Spleen (tissue), 11 donors: ENCODE measurements around the gene PHF20. TPM values are rescaled to one million over a fixed set of nuclear protein-coding genes. Genes with fewer than 3 reads are reported as not detected.

Experiments
- DNase-seq: peaks from one replicate; pipeline ENCODE4 v3.0.0-alpha.2; 2020
- H3K27ac ChIP-seq, 8 donors: fragments of 200-600 bp; sonication (generic) in 7 of 8; 1 replicate in 4 of 8; 2 replicates in 4 of 8; pipeline versions ENCODE4 v1.5.0 to v1.8.0; 2016 to 2021; ENCODE audit warnings: inconsistent platforms in 4 of 8, mild to moderate bottlenecking in 4 of 8, moderate library complexity in 1 of 8
- H3K27me3 ChIP-seq, 7 donors: fragments of 200-600 bp; sonication (generic) in 6 of 7; replicated peaks in 1 of 7; 1 replicate in 4 of 7; 2 replicates in 3 of 7; pipeline versions ENCODE4 v1.5.0 to v1.8.0; 2016 to 2021; ENCODE audit warnings: inconsistent platforms in 3 of 7, mild to moderate bottlenecking in 1 of 7
- H3K36me3 ChIP-seq, 6 donors: fragments of 200-600 bp; sonication (generic) in 5 of 6; 1 replicate in 4 of 6; 2 replicates in 2 of 6; pipeline versions ENCODE4 v1.5.0 to v1.8.0; 2016 to 2021; ENCODE audit warnings: inconsistent platforms in 2 of 6
- H3K4me1 ChIP-seq, 6 donors: fragments of 200-600 bp; sonication (generic) in 5 of 6; 1 replicate in 3 of 6; 2 replicates in 3 of 6; pipeline versions ENCODE4 v1.5.0 to v1.8.0; 2016 to 2021; ENCODE audit warnings: inconsistent platforms in 3 of 6
- H3K4me3 ChIP-seq, 8 donors: fragments of 200-600 bp; sonication (generic) in 7 of 8; 1 replicate in 4 of 8; 2 replicates in 4 of 8; pipeline versions ENCODE4 v1.5.0 to v1.8.0; 2016 to 2021; ENCODE audit warnings: inconsistent platforms in 4 of 8, mild to moderate bottlenecking in 4 of 8, moderate library complexity in 2 of 8
- H3K9me3 ChIP-seq, 8 donors: fragments of 200-600 bp; sonication (generic) in 7 of 8; 1 replicate in 4 of 8; 2 replicates in 4 of 8; pipeline versions ENCODE4 v1.5.0 to v1.8.0; 2016 to 2021; ENCODE audit warnings: inconsistent platforms in 4 of 8
- POLR2A ChIP-seq, 3 donors: fragments of 450-650 bp; IDR thresholded peaks; one replicate each; pipeline ENCODE4 v1.5.1; 2017; ENCODE audit warnings: antibody characterized with exemption in 3 of 3, mild to moderate bottlenecking in 1 of 3
- POLR2AphosphoS5 ChIP-seq, 3 donors: sonication (generic); formaldehyde crosslinking; IDR thresholded peaks; one replicate each; pipeline ENCODE4 v1.5.1; 2017; ENCODE audit warnings: antibody characterized with exemption in 3 of 3
- WGBS, 5 donors: extraction: QIAGEN DNeasy Blood & Tissue Kit in 3 of 5; methylation state at CpG; one replicate each; pipeline versions ENCODE4 v1.1.5 to v1.1.7; 2013 to 2018; 5-methylcytosine and 5-hydroxymethylcytosine counted together
- intact Hi-C: fragments of 100-400 bp; cut with DNase I; formaldehyde crosslinking; loops from one replicate; pipeline ENCODE4 v1.15.0; 2023; ENCODE audit warnings: low total_unique reads
- polyA plus RNA-seq, 3 donors: library from polyadenylated mRNA; stranded (reverse); fragments of 200-250 nt; gene quantifications; one replicate each; pipeline ENCODE4 v1.2.1, GENCODE V29; 2013
- total RNA-seq, 7 donors: library from RNA; depleted of rRNA in 3 of 7; stranded (reverse); fragments of >200 nt in 3 of 7; fragmentation: NEBNext Ultra II Directional in 4 of 7; extraction: Animal tissue kit (Norgen Biotek cat#: 25700) in 4 of 7; gene quantifications; one replicate each; pipeline versions ENCODE4 v1.1.0 to v1.2.1, GENCODE V29; 2016 to 2021
- TF ChIP-seq, protein P1 (sequence below), 11 experiments: fragments of 200-600 bp in 7 of 11; fragments of 450-650 bp in 4 of 11; sonication (generic) in 4 of 11; IDR thresholded peaks in 8 of 11; conservative IDR thresholded peaks in 3 of 11; 1 replicate in 7 of 11; 2 replicates in 4 of 11; pipeline versions ENCODE4 v1.4.0 to v1.8.0; 2016 to 2021; ENCODE audit warnings: antibody characterized with exemption in 11 of 11, inconsistent platforms in 4 of 11, mild to moderate bottlenecking in 1 of 11
- donor health status: healthy with polysubstance abuse.
- donor health status: DM: no; HTN: no; CAD: no; lungs with moderate emphysema.
- donor health status: DM: no; HTN: no; CAD: no.
- donor health status: Bipolar disorder and iron deficiency.
- donor health status: healthy.
- donor health status: DM: no; HTN: no; CAD: no.
- donor health status: DM: yes; HTN: yes; CAD: no.

PHF20 gene
- total and polyA plus RNA-seq, 10 donors = 40.0 to 89.9 (median 57.4) TPM

- Histone ChIP-seq H3K4me3 (no peak overlapping the region), H3K9me3 (no peaks in the 10 kb centered on the region), H3K27me3 (no peaks in the 10 kb centered on the region), H3K4me1 (peaks cover 0 to 10% (median 0%) of the 10 kb centered on the region in 6 donors), H3K27ac (no peak overlapping the region), H3K36me3 (peaks cover 0 to 96% (median 44%) of the 10 kb centered on the region in 6 donors)
- DNase-seq = no peak
- TF ChIP-seq POLR2AphosphoS5 (IDR thresholded peaks at IDR 0.05) (no peak), POLR2A (IDR thresholded peaks at IDR 0.05) (no peak)
- TF ChIP-seq, protein P1, sequence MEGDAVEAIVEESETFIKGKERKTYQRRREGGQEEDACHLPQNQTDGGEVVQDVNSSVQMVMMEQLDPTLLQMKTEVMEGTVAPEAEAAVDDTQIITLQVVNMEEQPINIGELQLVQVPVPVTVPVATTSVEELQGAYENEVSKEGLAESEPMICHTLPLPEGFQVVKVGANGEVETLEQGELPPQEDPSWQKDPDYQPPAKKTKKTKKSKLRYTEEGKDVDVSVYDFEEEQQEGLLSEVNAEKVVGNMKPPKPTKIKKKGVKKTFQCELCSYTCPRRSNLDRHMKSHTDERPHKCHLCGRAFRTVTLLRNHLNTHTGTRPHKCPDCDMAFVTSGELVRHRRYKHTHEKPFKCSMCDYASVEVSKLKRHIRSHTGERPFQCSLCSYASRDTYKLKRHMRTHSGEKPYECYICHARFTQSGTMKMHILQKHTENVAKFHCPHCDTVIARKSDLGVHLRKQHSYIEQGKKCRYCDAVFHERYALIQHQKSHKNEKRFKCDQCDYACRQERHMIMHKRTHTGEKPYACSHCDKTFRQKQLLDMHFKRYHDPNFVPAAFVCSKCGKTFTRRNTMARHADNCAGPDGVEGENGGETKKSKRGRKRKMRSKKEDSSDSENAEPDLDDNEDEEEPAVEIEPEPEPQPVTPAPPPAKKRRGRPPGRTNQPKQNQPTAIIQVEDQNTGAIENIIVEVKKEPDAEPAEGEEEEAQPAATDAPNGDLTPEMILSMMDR (IDR thresholded peaks at IDR 0.05 in 8 of 11, conservative IDR thresholded peaks at IDR 0.05 in 3 of 11) = no peak
- 91 to 98% (median 96%) methylated on average over 3 of the region's 3 CpGs for WGBS, 5 donors
- intact Hi-C loops = no loop called here
Observed at GRCh38 chr20:35806075-35806474, 34.3 kb downstream of the PHF20 start.

DNA sequence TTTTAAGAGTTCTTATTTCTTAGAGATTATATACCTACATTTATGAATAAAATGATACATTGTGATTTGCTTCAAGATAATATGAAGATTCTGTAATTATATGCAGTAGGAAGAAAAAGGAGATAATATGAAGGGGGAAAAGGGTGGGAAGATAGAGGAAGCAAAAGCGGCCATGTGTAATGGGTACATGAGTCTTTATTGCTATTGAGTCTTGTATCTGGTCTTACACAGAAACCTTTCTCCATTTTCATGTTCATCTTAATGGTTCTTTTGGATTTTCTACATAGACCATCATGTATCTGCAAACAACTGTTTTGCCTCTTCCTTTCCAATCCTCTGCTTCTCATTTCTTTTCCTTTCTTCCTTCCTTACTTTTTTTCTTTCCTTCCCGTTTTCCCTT, 36.1 kb downstream of the PHF20 start:
- intact Hi-C loops = no loop called here
- TF ChIP-seq, protein P1 (IDR thresholded peaks at IDR 0.05 in 8 of 11, conservative IDR thresholded peaks at IDR 0.05 in 3 of 11) = no peak
- H3K9me3 ChIP-seq = no peaks in the 10 kb centered on the region
- H3K4me1 ChIP-seq = peaks cover 0 to 6% (median 0%) of the 10 kb centered on the region in 6 donors
- H3K36me3 ChIP-seq = peaks cover 0 to 96% (median 31%) of the 10 kb centered on the region in 6 donors
- 85 to 98% (median 93%) methylated on average over 2 of the region's 2 CpGs for WGBS, 5 donors
- DNase-seq = no peak
- no peaks in the 10 kb centered on the region for H3K27me3 ChIP-seq
- H3K27ac ChIP-seq = no peak overlapping the region
- no peak overlapping the region for H3K4me3 ChIP-seq

- intact Hi-C loops = no loop called here
- Histone ChIP-seq H3K4me1 (peaks cover 0 to 21% (median 10%) of the 10 kb centered on the region in 6 donors), H3K27me3 (no peaks in the 10 kb centered on the region), H3K4me3 (no peak overlapping the region), H3K36me3 (peaks cover 0 to 67% (median 4%) of the 10 kb centered on the region in 6 donors), H3K27ac (no peak overlapping the region), H3K9me3 (no peaks in the 10 kb centered on the region)
- TF ChIP-seq, protein P1 (IDR thresholded peaks at IDR 0.05 in 8 of 11, conservative IDR thresholded peaks at IDR 0.05 in 3 of 11) = no peak
- TF ChIP-seq POLR2AphosphoS5 (IDR thresholded peaks at IDR 0.05) = no peak
- no peak for TF ChIP-seq POLR2A (IDR thresholded peaks at IDR 0.05)
- DNase-seq = no peak
- 96 to 100% (median 98%) methylated on average over 2 of the region's 2 CpGs for WGBS, 5 donors
Observed at GRCh38 chr20:35820715-35821114, 48.9 kb downstream of the PHF20 start.

DNA sequence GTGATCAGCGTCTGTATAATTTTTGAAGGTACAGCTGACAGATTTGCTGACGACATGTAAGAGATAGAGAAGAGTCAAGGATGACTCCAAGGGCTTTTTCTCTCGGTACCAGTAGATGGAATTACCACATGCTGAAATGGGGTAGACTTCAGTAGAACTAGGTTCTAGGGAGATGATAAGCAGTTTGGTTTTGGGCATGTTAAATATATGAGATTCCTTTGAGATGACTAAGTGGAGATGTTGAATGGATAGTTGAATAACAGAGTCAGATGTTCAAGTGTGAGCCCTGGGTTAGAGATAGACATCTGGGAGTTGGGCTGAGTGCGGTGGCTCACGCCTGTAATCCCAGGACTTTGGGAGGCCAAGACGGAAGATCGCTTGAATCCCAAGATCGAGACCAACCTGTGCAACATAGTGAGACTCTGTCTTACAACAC, 50.0 kb downstream of the PHF20 start:
- TF ChIP-seq, protein P1 (IDR thresholded peaks at IDR 0.05 in 8 of 11, conservative IDR thresholded peaks at IDR 0.05 in 3 of 11) = no peak
- no peak for TF ChIP-seq POLR2AphosphoS5 (IDR thresholded peaks at IDR 0.05)
- TF ChIP-seq POLR2A (IDR thresholded peaks at IDR 0.05) = no peak
- Histone ChIP-seq H3K27me3 (no peaks in the 10 kb centered on the region), H3K36me3 (peaks cover 0 to 61% (median under 1%) of the 10 kb centered on the region in 6 donors), H3K4me3 (no peak overlapping the region), H3K27ac (no peak overlapping the region), H3K4me1 (peaks cover 0 to 29% (median 13%) of the 10 kb centered on the region in 6 donors), H3K9me3 (no peaks in the 10 kb centered on the region)
- 95 to 100% (median 96%) methylated on average over 8 of the region's 8 CpGs for WGBS, 5 donors
- intact Hi-C loops = no loop called here
- no peak for DNase-seq
